Measurements from ENCODE around the gene SPAST.
"Not testable (repeated sequence)": the region's sequence is repeated elsewhere in the genome, so short reads cannot be mapped to it uniquely, and the experiment has no call there.

Gene SPAST, protein sequence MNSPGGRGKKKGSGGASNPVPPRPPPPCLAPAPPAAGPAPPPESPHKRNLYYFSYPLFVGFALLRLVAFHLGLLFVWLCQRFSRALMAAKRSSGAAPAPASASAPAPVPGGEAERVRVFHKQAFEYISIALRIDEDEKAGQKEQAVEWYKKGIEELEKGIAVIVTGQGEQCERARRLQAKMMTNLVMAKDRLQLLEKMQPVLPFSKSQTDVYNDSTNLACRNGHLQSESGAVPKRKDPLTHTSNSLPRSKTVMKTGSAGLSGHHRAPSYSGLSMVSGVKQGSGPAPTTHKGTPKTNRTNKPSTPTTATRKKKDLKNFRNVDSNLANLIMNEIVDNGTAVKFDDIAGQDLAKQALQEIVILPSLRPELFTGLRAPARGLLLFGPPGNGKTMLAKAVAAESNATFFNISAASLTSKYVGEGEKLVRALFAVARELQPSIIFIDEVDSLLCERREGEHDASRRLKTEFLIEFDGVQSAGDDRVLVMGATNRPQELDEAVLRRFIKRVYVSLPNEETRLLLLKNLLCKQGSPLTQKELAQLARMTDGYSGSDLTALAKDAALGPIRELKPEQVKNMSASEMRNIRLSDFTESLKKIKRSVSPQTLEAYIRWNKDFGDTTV

DNA sequence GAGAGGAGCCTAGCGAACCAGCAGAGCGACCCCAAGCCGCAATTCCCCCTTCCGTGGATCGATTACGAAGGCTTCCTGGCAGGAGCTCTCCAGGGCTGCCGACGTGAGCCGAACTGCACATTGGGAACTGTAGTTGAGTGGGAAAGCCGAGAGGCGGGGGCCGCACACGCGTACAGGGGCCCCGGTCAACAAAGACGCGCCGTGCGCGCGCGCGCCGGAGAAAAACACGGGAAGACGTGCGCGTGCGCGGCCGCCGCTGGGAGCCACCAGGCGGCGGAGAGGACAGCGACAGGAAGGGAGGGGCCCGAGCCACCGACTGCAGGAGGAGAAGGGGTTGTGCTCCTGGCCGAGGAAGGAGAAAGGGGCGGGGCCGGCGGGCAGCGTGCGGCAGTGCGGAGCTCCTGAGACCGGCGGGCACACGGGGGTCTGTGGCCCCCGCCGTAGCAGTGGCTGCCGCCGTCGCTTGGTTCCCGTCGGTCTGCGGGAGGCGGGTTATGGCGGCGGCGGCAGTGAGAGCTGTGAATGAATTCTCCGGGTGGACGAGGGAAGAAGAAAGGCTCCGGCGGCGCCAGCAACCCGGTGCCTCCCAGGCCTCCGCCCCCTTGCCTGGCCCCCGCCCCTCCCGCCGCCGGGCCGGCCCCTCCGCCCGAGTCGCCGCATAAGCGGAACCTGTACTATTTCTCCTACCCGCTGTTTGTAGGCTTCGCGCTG is at the start of gene SPAST:
Gene SPAST, plus strand, starts transcription at position 247 of the 711 bp plus-strand sequence. Its CDS starts 276 bp downstream, at position 523.
- Histone ChIP-seq H3K4me3 (ENCODE audit: low read depth, low read length) (peak within 1 kb of the TSS; percentile 75), H3K27me3 (replicated peaks) (no peaks in the 10 kb centered on the region), H3K27ac (peak within 1 kb of the TSS; percentile 67), H3K36me3 (replicated peaks) (no peaks in the 10 kb centered on the region)
- TF ChIP-seq, protein P1, sequence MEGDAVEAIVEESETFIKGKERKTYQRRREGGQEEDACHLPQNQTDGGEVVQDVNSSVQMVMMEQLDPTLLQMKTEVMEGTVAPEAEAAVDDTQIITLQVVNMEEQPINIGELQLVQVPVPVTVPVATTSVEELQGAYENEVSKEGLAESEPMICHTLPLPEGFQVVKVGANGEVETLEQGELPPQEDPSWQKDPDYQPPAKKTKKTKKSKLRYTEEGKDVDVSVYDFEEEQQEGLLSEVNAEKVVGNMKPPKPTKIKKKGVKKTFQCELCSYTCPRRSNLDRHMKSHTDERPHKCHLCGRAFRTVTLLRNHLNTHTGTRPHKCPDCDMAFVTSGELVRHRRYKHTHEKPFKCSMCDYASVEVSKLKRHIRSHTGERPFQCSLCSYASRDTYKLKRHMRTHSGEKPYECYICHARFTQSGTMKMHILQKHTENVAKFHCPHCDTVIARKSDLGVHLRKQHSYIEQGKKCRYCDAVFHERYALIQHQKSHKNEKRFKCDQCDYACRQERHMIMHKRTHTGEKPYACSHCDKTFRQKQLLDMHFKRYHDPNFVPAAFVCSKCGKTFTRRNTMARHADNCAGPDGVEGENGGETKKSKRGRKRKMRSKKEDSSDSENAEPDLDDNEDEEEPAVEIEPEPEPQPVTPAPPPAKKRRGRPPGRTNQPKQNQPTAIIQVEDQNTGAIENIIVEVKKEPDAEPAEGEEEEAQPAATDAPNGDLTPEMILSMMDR (IDR thresholded peaks at IDR 0.05; ENCODE audit: low read depth, low read length, missing control alignments) = peak; percentile 57
- DNase-seq = peak; percentile 95
- in situ Hi-C loops (cut with HindIII; ENCODE audit: low pct_ligation_motif_present, low sequenced_read_pairs) = no loop called here

DNA sequence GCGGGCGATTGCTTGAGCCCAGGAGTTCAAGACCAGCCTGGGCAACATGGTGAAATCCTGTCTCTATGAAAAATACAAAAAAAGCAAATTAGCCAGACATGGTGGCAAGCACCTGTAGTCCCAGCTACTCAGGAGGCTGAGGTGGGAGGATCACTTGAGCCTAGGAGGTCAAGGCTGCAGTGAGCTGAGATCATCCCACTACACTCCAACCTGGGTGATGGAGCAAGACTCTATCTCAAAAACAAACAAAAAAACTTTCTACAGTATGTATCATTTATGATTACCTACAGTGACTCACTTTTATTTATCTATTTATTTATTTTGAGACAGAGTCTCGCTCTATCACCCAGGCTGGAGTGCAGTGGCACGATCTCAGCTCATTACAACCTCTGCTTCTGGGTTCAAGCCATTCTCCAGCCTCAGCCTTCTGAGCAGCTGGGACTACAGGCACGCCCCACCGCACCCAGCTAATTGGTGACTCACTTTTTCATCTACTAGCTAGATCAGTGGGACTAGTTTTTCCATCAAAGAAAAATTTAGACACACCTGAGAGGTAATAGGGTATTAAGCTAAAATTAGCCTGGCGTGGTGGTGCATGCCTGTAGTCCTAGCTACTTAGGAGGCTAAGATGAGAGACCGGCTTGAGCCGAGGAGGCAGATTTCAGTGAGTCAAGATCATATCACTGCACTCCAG is 44.4 kb upstream of the SPAST start:
- H3K36me3 ChIP-seq (replicated peaks) = peaks cover 11% of the 10 kb centered on the region
- in situ Hi-C loops (cut with HindIII; ENCODE audit: low pct_ligation_motif_present, low sequenced_read_pairs); H3K27me3 ChIP-seq (replicated peaks); DNase-seq; H3K27ac ChIP-seq; H3K4me3 ChIP-seq (ENCODE audit: low read depth, low read length): not testable (repeated sequence)

DNA sequence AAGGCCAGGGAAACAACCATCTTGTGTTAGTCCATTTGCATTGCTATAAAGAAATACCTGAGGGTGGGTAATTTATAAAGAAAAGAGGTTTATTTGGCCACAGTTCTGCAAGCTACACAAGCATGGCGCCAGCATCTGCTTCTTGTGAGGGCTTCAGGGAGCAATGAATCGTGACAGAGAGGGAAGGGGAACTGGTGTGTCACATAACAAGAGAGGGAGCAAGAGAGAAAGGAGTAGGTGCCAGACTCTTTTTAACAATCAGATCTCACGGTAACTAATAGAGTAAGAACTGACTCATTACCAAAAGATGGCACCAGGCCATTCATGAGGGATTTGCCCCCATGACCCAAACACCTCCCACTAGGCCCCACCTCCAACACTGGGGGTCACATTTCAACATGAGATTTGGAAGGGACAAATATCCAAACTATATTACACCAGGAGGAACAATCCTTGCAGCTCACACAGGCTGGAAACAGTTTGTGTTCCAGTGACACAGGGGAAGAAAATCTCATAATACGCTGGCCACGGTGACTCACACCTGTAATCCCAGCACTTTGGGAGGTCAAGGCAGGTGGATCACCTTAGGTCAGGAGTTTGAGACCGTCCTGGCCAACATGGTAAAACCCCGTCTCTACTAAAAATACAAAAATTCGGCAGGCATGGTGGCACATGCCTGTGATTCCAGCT is 29.0 kb upstream of the SPAST start:
- H3K4me3 ChIP-seq (ENCODE audit: low read depth, low read length); DNase-seq; H3K27ac ChIP-seq; in situ Hi-C loops (cut with HindIII; ENCODE audit: low pct_ligation_motif_present, low sequenced_read_pairs); H3K36me3 ChIP-seq (replicated peaks); H3K27me3 ChIP-seq (replicated peaks): not testable (repeated sequence)

DNA sequence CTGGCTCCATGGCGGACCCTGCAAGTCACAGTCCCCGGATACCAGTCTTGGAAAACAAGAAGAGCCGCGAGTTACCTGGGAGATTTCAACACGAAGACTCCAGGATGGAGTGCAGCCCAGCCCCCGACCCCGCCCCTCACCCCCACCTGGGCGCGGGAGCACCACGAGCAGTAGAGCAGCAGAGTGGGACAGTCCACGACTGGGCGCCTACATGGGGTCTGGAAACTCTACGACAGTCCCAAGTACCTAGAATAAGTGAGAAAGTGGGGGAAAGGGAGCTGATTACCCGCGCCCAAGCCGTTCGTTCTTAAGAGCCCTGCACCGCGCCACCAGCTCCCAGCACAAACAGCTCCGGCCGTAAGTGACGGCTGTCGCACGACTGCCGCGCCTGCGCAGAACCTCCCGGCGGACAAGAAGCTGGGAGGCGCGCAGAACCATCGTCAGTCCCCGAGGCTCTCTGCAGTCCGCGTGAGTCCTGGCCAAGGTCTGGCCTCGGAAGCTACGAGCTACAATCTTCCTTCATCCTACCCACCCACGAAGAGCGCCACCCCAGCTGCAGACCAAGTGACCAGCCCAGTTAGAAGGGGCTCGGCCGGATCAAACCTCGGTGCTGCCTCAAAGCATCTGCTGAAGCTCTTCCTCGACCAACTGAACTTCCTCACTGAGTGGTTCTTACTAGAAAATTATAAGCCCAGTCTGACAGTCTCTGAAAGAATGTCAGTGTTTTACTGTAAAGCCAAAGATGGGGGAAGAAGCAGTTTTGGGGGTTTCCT is 23.7 kb upstream of the SPAST start, which contains the start of gene DPY30:
Gene DPY30, minus strand, starts transcription at position 359 of the 773 bp plus-strand sequence. Its CDS starts 349 bp downstream, at position 10.
- in situ Hi-C loops (cut with HindIII; ENCODE audit: low pct_ligation_motif_present, low sequenced_read_pairs) = no loop called here
- peak within 1 kb of the TSS; percentile 59 for H3K27ac ChIP-seq
- no peaks in the 10 kb centered on the region for H3K36me3 ChIP-seq (replicated peaks)
- TF ChIP-seq, protein P1 (IDR thresholded peaks at IDR 0.05; ENCODE audit: low read depth, low read length, missing control alignments) = no peak
- no peaks in the 10 kb centered on the region for H3K27me3 ChIP-seq (replicated peaks)
- peak within 1 kb of the TSS; percentile 93 for H3K4me3 ChIP-seq (ENCODE audit: low read depth, low read length)
- DNase-seq = peak; percentile 88

DNA sequence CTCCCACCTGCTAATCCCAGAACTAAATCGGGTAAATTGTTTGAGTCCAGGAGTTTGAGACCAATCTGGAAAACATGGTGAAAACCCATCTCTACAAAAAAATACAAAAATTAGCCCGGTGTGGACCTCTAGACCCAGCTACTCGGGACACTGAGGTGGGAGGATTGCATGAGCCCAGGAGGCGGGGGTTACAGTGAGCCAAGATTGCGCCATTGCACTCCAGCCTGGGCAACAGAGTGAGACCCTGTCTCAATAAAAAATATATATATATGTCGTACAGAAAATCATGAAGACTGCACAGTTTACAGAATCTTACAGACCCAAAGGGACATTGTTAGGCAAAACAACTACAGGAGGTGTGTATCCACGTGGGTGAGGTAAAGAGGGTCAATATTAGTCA is 19.8 kb upstream of the SPAST start:
- Histone ChIP-seq H3K27me3 (replicated peaks) (no peaks in the 10 kb centered on the region), H3K36me3 (replicated peaks) (no peaks in the 10 kb centered on the region), H3K27ac (no peak overlapping the region), H3K4me3 (ENCODE audit: low read depth, low read length) (no peak overlapping the region)
- in situ Hi-C loops (cut with HindIII; ENCODE audit: low pct_ligation_motif_present, low sequenced_read_pairs) = no loop called here
- no peak for DNase-seq
- TF ChIP-seq, protein P1 (IDR thresholded peaks at IDR 0.05; ENCODE audit: low read depth, low read length, missing control alignments) = no peak
